GM20000 (cell line): ENCODE results near the gene KCNJ1.

Source experiments
- DNase-seq: peaks from one replicate; pipeline ENCODE4 v3.0.0; 2012; ENCODE audit warnings: low spot score
- CTCF ChIP-seq: IDR thresholded peaks from 2 replicates; pipeline ENCODE4 v1.5.1; 2012; ENCODE audit warnings: mild to moderate bottlenecking, control low read depth; ENCODE audit errors: extremely low read depth, missing control alignments

KCNJ1 gene

GRCh38 chr11:128806506-128807261 is 60.4 kb downstream of the KCNJ1 start:
- DNase-seq: no peak
- no peak for TF ChIP-seq CTCF

- DNase-seq: no peak
- no peak for TF ChIP-seq CTCF
Observed at GRCh38 chr11:128804481-128804880, 62.6 kb downstream of the KCNJ1 start.

GRCh38 chr11:128803449-128804245 is 63.4 kb downstream of the KCNJ1 start:
- TF ChIP-seq CTCF: no peak
- no peak for DNase-seq

GRCh38 chr11:128803011-128803410 is 64.1 kb downstream of the KCNJ1 start:
- TF ChIP-seq CTCF: no peak
- DNase-seq: no peak

GRCh38 chr11:128802358-128802981 is 64.6 kb downstream of the KCNJ1 start:
- TF ChIP-seq CTCF: no peak

GRCh38 chr11:128800871-128801417 is 66.2 kb downstream of the KCNJ1 start:
- no peak for TF ChIP-seq CTCF
- no peak for DNase-seq

More at GRCh38 chr11:128802358-128802981, 64.6 kb downstream of the KCNJ1 start:
- DNase-seq: no peak
